ENCODE results near the gene CLDN25.
A peak's percentile ranks its signal among the peaks of the same experiment; 100 is the strongest.
"Not testable (repeated sequence)": the region's sequence is repeated elsewhere in the genome, so short reads cannot be mapped to it uniquely, and the experiment has no call there.

CLDN25 gene
- total RNA-seq, result 0 reads per million in 3 donors

- Histone ChIP-seq H3K27ac (ENCODE audit: insufficient read depth, low read length, poor library complexity, severe bottlenecking) (no peak within 1 kb of the TSS), H3K4me3 (ENCODE audit: insufficient read depth, low read depth, low read length, poor library complexity, severe bottlenecking) (no peak within 1 kb of the TSS), H3K9me3 (ENCODE audit: control insufficient read depth, low read length) (no peaks in the 10 kb centered on the region), H3K36me3 (ENCODE audit: control insufficient read depth, insufficient read depth, low read length) (no peaks in the 10 kb centered on the region), H3K4me1 (ENCODE audit: control insufficient read depth, insufficient read depth, low read length, poor library complexity, severe bottlenecking) (no peaks in the 10 kb centered on the region), H3K27me3 (replicated peaks; ENCODE audit: control insufficient read depth, insufficient read depth, low read length, poor library complexity, severe bottlenecking) (no peaks in the 10 kb centered on the region)
- no peak for DNase-seq
Observed at GRCh38 chr11:113779496-113779895, at the start of gene CLDN25. TSS of gene CLDN25 (plus strand) at chr11:113779796. CDS start at chr11:113779796, 0 bp downstream.

- H3K4me3 ChIP-seq (ENCODE audit: insufficient read depth, low read depth, low read length, poor library complexity, severe bottlenecking), result no peak overlapping the region
- peaks cover 13% of the 10 kb centered on the region for H3K36me3 ChIP-seq (ENCODE audit: control insufficient read depth, insufficient read depth, low read length)
- no peaks in the 10 kb centered on the region for H3K9me3 ChIP-seq (ENCODE audit: control insufficient read depth, low read length)
- H3K4me1 ChIP-seq (ENCODE audit: control insufficient read depth, insufficient read depth, low read length, poor library complexity, severe bottlenecking), result no peaks in the 10 kb centered on the region
- H3K27ac ChIP-seq (ENCODE audit: insufficient read depth, low read length, poor library complexity, severe bottlenecking), result no peak overlapping the region
- DNase-seq, result no peak
- no peaks in the 10 kb centered on the region for H3K27me3 ChIP-seq (replicated peaks; ENCODE audit: control insufficient read depth, insufficient read depth, low read length, poor library complexity, severe bottlenecking)
Observed at GRCh38 chr11:113730887-113731726, 48.5 kb upstream of the CLDN25 start.

DNA sequence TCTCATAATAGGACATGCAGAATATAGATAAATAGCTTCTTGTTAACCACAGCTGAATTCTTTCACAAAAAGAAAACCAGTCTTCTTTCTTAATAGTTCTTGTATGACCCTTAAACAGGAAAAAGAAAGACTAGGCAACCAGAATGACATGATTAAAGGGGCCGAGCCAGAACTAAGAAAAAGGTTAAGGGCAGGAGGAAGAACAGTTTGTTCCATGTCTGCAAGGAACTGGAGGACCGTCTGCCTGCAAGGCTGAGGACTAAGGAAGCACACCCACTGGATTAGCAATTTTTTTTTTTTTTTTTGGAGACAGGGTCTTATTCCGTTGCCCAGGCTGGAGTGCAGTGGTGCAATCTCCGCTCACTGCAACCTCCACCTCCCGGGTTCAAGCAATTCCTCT lies 47.5 kb upstream of the CLDN25 start:
- H3K36me3 ChIP-seq (ENCODE audit: control insufficient read depth, insufficient read depth, low read length), result peaks cover 21% of the 10 kb centered on the region

GRCh38 chr11:113736323-113736722 lies 43.3 kb upstream of the CLDN25 start:
- Histone ChIP-seq H3K27ac (ENCODE audit: insufficient read depth, low read length, poor library complexity, severe bottlenecking) (no peak overlapping the region), H3K27me3 (replicated peaks; ENCODE audit: control insufficient read depth, insufficient read depth, low read length, poor library complexity, severe bottlenecking) (no peaks in the 10 kb centered on the region), H3K4me3 (ENCODE audit: insufficient read depth, low read depth, low read length, poor library complexity, severe bottlenecking) (no peak overlapping the region), H3K9me3 (ENCODE audit: control insufficient read depth, low read length) (no peaks in the 10 kb centered on the region), H3K36me3 (ENCODE audit: control insufficient read depth, insufficient read depth, low read length) (peaks cover 40% of the 10 kb centered on the region), H3K4me1 (ENCODE audit: control insufficient read depth, insufficient read depth, low read length, poor library complexity, severe bottlenecking) (no peaks in the 10 kb centered on the region)
- no peak for DNase-seq

More for the DNA sequence above, 47.5 kb upstream of the CLDN25 start:
- no peaks in the 10 kb centered on the region for H3K4me1 ChIP-seq (ENCODE audit: control insufficient read depth, insufficient read depth, low read length, poor library complexity, severe bottlenecking)
- no peaks in the 10 kb centered on the region for H3K27me3 ChIP-seq (replicated peaks; ENCODE audit: control insufficient read depth, insufficient read depth, low read length, poor library complexity, severe bottlenecking)
- DNase-seq, result no peak
- H3K9me3 ChIP-seq (ENCODE audit: control insufficient read depth, low read length), result no peaks in the 10 kb centered on the region
- no peak overlapping the region for H3K27ac ChIP-seq (ENCODE audit: insufficient read depth, low read length, poor library complexity, severe bottlenecking)
- H3K4me3 ChIP-seq (ENCODE audit: insufficient read depth, low read depth, low read length, poor library complexity, severe bottlenecking), result no peak overlapping the region

DNA sequence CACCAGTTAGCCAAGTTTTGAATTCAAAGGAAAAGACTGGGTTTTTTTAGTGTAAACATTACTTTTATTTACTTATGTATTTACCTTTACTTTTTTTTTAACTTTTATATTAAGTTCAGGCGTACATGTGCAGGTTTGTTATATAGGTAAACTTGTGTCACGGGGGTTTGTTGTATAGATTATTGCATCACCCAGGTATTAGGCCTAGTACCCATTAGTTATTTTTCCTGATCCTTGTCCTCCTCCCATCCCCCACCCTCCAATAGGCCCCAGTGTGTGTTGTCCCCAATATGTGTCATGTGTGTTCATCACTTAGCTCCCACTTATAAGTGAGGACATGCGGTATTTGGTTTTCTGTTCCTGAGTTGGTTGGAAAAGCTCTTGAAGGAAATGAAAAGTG lies 26.7 kb upstream of the CLDN25 start:
- Histone ChIP-seq H3K27ac (ENCODE audit: insufficient read depth, low read length, poor library complexity, severe bottlenecking) (no peak overlapping the region), H3K4me1 (ENCODE audit: control insufficient read depth, insufficient read depth, low read length, poor library complexity, severe bottlenecking) (no peaks in the 10 kb centered on the region), H3K4me3 (ENCODE audit: insufficient read depth, low read depth, low read length, poor library complexity, severe bottlenecking) (no peak overlapping the region), H3K27me3 (replicated peaks; ENCODE audit: control insufficient read depth, insufficient read depth, low read length, poor library complexity, severe bottlenecking) (no peaks in the 10 kb centered on the region), H3K9me3 (ENCODE audit: control insufficient read depth, low read length) (no peaks in the 10 kb centered on the region), H3K36me3 (ENCODE audit: control insufficient read depth, insufficient read depth, low read length) (peaks cover 3% of the 10 kb centered on the region)
- DNase-seq, result no peak

GRCh38 chr11:113760241-113760640 lies 19.4 kb upstream of the CLDN25 start:
- no peak for DNase-seq
- no peak overlapping the region for H3K4me3 ChIP-seq (ENCODE audit: insufficient read depth, low read depth, low read length, poor library complexity, severe bottlenecking)
- H3K9me3 ChIP-seq (ENCODE audit: control insufficient read depth, low read length), result no peaks in the 10 kb centered on the region
- H3K27me3 ChIP-seq (replicated peaks; ENCODE audit: control insufficient read depth, insufficient read depth, low read length, poor library complexity, severe bottlenecking), result no peaks in the 10 kb centered on the region
- H3K4me1 ChIP-seq (ENCODE audit: control insufficient read depth, insufficient read depth, low read length, poor library complexity, severe bottlenecking), result no peaks in the 10 kb centered on the region
- no peak overlapping the region for H3K27ac ChIP-seq (ENCODE audit: insufficient read depth, low read length, poor library complexity, severe bottlenecking)
- H3K36me3 ChIP-seq (ENCODE audit: control insufficient read depth, insufficient read depth, low read length), result peaks cover 18% of the 10 kb centered on the region

- not testable (repeated sequence) for DNase-seq; H3K4me3 ChIP-seq (ENCODE audit: insufficient read depth, low read depth, low read length, poor library complexity, severe bottlenecking); H3K27me3 ChIP-seq (replicated peaks; ENCODE audit: control insufficient read depth, insufficient read depth, low read length, poor library complexity, severe bottlenecking); H3K4me1 ChIP-seq (ENCODE audit: control insufficient read depth, insufficient read depth, low read length, poor library complexity, severe bottlenecking); H3K9me3 ChIP-seq (ENCODE audit: control insufficient read depth, low read length); H3K27ac ChIP-seq (ENCODE audit: insufficient read depth, low read length, poor library complexity, severe bottlenecking)
- H3K36me3 ChIP-seq (ENCODE audit: control insufficient read depth, insufficient read depth, low read length), result peaks cover 18% of the 10 kb centered on the region
Observed at GRCh38 chr11:113763040-113763439, 16.6 kb upstream of the CLDN25 start.

DNA sequence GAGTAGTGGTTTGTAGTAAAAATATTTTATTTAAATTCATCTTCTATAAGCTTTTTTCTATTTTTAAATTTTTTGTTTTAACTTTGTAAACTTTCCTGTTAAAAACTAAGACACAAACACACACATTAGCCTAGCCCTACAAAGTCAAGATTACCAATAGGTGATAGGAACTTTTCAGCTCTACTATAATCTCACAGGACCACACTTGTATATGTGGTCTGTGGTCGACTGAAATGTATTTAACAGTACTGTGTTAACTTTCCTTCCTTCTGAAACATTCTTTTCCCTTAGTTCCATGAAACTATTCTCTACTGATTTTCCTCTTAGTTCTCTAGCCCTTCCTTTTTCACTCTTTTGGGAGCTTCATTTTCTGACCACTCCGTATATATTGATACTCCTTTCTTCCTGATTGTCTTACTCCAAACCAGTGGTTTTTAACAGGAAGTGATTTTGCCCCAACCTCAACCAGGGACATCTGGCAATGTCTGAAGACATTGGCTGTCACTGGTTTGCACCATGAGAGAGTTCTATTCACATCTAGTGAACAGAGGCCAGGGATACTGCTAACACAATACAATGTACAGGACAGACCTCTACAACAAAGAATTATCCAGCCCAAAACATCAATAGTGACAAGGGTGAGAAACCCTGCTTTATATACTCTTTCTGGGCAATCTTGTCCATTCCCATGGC lies 14.9 kb upstream of the CLDN25 start:
- H3K4me3 ChIP-seq (ENCODE audit: insufficient read depth, low read depth, low read length, poor library complexity, severe bottlenecking), result no peak overlapping the region
- H3K4me1 ChIP-seq (ENCODE audit: control insufficient read depth, insufficient read depth, low read length, poor library complexity, severe bottlenecking), result no peaks in the 10 kb centered on the region
- H3K27me3 ChIP-seq (replicated peaks; ENCODE audit: control insufficient read depth, insufficient read depth, low read length, poor library complexity, severe bottlenecking), result no peaks in the 10 kb centered on the region
- H3K9me3 ChIP-seq (ENCODE audit: control insufficient read depth, low read length), result no peaks in the 10 kb centered on the region
- H3K27ac ChIP-seq (ENCODE audit: insufficient read depth, low read length, poor library complexity, severe bottlenecking), result no peak overlapping the region
- DNase-seq, result no peak
- H3K36me3 ChIP-seq (ENCODE audit: control insufficient read depth, insufficient read depth, low read length), result peaks cover 15% of the 10 kb centered on the region

GRCh38 chr11:113771964-113772363 lies 7.6 kb upstream of the CLDN25 start:
- no peak overlapping the region for H3K27ac ChIP-seq (ENCODE audit: insufficient read depth, low read length, poor library complexity, severe bottlenecking)
- H3K27me3 ChIP-seq (replicated peaks; ENCODE audit: control insufficient read depth, insufficient read depth, low read length, poor library complexity, severe bottlenecking), result no peaks in the 10 kb centered on the region
- H3K9me3 ChIP-seq (ENCODE audit: control insufficient read depth, low read length), result no peaks in the 10 kb centered on the region
- H3K36me3 ChIP-seq (ENCODE audit: control insufficient read depth, insufficient read depth, low read length), result peaks cover 6% of the 10 kb centered on the region
- DNase-seq, result no peak
- no peaks in the 10 kb centered on the region for H3K4me1 ChIP-seq (ENCODE audit: control insufficient read depth, insufficient read depth, low read length, poor library complexity, severe bottlenecking)
- no peak overlapping the region for H3K4me3 ChIP-seq (ENCODE audit: insufficient read depth, low read depth, low read length, poor library complexity, severe bottlenecking)

DNA sequence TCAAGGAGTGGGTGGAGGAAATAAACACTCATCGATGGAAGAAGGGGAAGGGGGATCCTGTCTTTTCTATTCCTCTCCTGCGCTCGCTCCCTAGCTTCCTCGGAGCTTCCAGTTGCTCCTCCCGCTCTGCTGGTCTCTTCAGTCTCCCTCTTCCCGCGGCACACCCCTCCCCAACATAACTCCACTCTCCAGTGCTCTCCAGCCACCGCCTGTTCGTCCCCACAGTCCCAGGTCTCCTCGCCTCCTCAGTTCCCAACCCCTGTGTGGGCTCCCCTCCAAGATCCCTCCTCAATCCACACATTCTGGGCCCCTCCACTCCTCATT lies 6.5 kb upstream of the CLDN25 start:
- no peaks in the 10 kb centered on the region for H3K9me3 ChIP-seq (ENCODE audit: control insufficient read depth, low read length)
- H3K4me3 ChIP-seq (ENCODE audit: insufficient read depth, low read depth, low read length, poor library complexity, severe bottlenecking), result peak overlapping the region; percentile 94
- H3K4me1 ChIP-seq (ENCODE audit: control insufficient read depth, insufficient read depth, low read length, poor library complexity, severe bottlenecking), result no peaks in the 10 kb centered on the region
- peak overlapping the region; percentile 76 for H3K27ac ChIP-seq (ENCODE audit: insufficient read depth, low read length, poor library complexity, severe bottlenecking)
- DNase-seq, result no peak
- no peaks in the 10 kb centered on the region for H3K27me3 ChIP-seq (replicated peaks; ENCODE audit: control insufficient read depth, insufficient read depth, low read length, poor library complexity, severe bottlenecking)
- H3K36me3 ChIP-seq (ENCODE audit: control insufficient read depth, insufficient read depth, low read length), result peaks cover 6% of the 10 kb centered on the region
